ENCODE data around the gene KCNJ9.

- TF ChIP-seq POLR2A (IDR thresholded peaks at IDR 0.05; ENCODE audit: low read depth, low read length) (no peak), CTCF (IDR thresholded peaks at IDR 0.05; ENCODE audit: extremely low read depth in 1 of 2, insufficient read depth in 1 of 2, low read depth in 1 of 2, low read length in 2 of 2) (no peak), POLR2AphosphoS5 (IDR thresholded peaks at IDR 0.05; ENCODE audit: insufficient read depth, low read depth, low read length) (no peak), EZH2 (IDR thresholded peaks at IDR 0.05; ENCODE audit: borderline replicate concordance, low read depth, low read length, severe bottlenecking) (no peak)
These were observed 46.0 kb downstream of the KCNJ9 start for GRCh38 chr1:160127381-160127780.
